HepG2 (cell line): ENCODE data around the gene NAPSA. TPM values are rescaled to one million over a fixed set of nuclear protein-coding genes. Genes with fewer than 3 reads are reported as not detected.
A peak's percentile ranks its signal among the peaks of the same experiment; 100 is the strongest.

Source experiments
- HNF4G ChIP-seq, 2 experiments: sonication (generic) in 1 of 2; formaldehyde crosslinking in 1 of 2; IDR thresholded peaks; 2 replicates each; pipeline versions ENCODE4 v1.4.0 to v1.6.1; 2011 to 2020; ENCODE audit warnings: borderline replicate concordance in 2 of 2, low read depth in 2 of 2, mild to moderate bottlenecking in 2 of 2, low read length in 1 of 2, missing genetic modification reagents in 1 of 2, moderate library complexity in 1 of 2
- LBX2 ChIP-seq: sonication (generic); formaldehyde crosslinking; IDR thresholded peaks from 2 replicates; pipeline ENCODE4 v1.5.0; 2020; ENCODE audit warnings: missing genetic modification reagents, mild to moderate bottlenecking, borderline replicate concordance
- PHF8 ChIP-seq: sonication (generic); formaldehyde crosslinking; IDR thresholded peaks from 2 replicates; pipeline ENCODE4 v1.5.0; 2020; ENCODE audit warnings: missing genetic modification reagents
- RFX3 ChIP-seq: IDR thresholded peaks from 2 replicates; pipeline ENCODE4 v1.6.1; 2016; ENCODE audit warnings: missing biosample characterization, missing genetic modification reagents
- ZNF281 ChIP-seq: sonication (generic); formaldehyde crosslinking; IDR thresholded peaks from 2 replicates; pipeline ENCODE4 v1.4.0; 2020; ENCODE audit warnings: missing genetic modification reagents, borderline replicate concordance
- ZNF33A ChIP-seq: sonication (generic); formaldehyde crosslinking; IDR thresholded peaks from 2 replicates; pipeline ENCODE4 v1.5.1; 2020; ENCODE audit warnings: missing genetic modification reagents, mild to moderate bottlenecking, moderate library complexity, borderline replicate concordance
- ZNF652 ChIP-seq: IDR thresholded peaks from 2 replicates; pipeline ENCODE4 v1.6.1; 2016; ENCODE audit warnings: low read depth, borderline replicate concordance
- ZNF704 ChIP-seq: sonication (generic); formaldehyde crosslinking; IDR thresholded peaks from 2 replicates; pipeline ENCODE4 v1.8.1; 2023; ENCODE audit warnings: mild to moderate bottlenecking, inconsistent platforms, moderate library complexity, missing genetic modification reagents, borderline replicate concordance
- ZNF709 ChIP-seq: sonication (generic); formaldehyde crosslinking; IDR thresholded peaks from 2 replicates; pipeline ENCODE4 v1.5.0; 2020; ENCODE audit warnings: mild to moderate bottlenecking, missing genetic modification reagents
- ZNF747 ChIP-seq: sonication (generic); formaldehyde crosslinking; IDR thresholded peaks from 2 replicates; pipeline ENCODE4 v1.8.1; 2023; ENCODE audit warnings: missing genetic modification reagents, mild to moderate bottlenecking, borderline replicate concordance
- polyA plus RNA-seq, 8 experiments: library from polyadenylated mRNA; depleted of rRNA in 3 of 8; stranded (reverse) in 7 of 8; unstranded in 1 of 8; fragments of >200 nt; fragmentation: Illumina TruSeq in 4 of 8; extraction: Trizol in 4 of 8; gene quantifications; 2 replicates each; pipeline versions ENCODE4 v1.2.1 to v1.2.3, GENCODE V29; 2011 to 2016; ENCODE audit warnings: low read depth in 4 of 8, missing spikeins in 1 of 8, mixed read lengths in 1 of 8; ENCODE audit not compliant: insufficient read depth in 1 of 8
- total RNA-seq, 5 experiments: library from RNA; depleted of rRNA; stranded (reverse); fragments of >200 nt; fragmentation: Illumina TruSeq; extraction: Trizol; gene quantifications; 2 replicates each; pipeline ENCODE4 v1.2.3, GENCODE V29; 2016; ENCODE audit warnings: low read depth in 1 of 5

NAPSA gene
- total and polyA plus RNA-seq, 2 of the 13 experiments (the other 11 are each of a cell fraction or from before 2014, with no cell fraction given), result not detected

- TF ChIP-seq LBX2 (CRISPR knock-in tag), result peak; percentile 92; the same call in 1 of the 2 replicates
- no peak for TF ChIP-seq ZNF33A (CRISPR knock-in tag)
- TF ChIP-seq HNF4G (IDR thresholded peaks at IDR 0.05; ENCODE audit: borderline replicate concordance, low read depth, low read length), result no peak
- no peak for TF ChIP-seq HNF4G (CRISPR knock-in tag; IDR thresholded peaks at IDR 0.05; ENCODE audit: borderline replicate concordance, low read depth)
- no peak for TF ChIP-seq RFX3
- no peak for TF ChIP-seq ZNF747 (CRISPR knock-in tag)
- 0 out of 2 replicates have a peak, but pooled peaks have one; percentile 18 for TF ChIP-seq ZNF281 (CRISPR knock-in tag)
- TF ChIP-seq ZNF709 (CRISPR knock-in tag), result peak; percentile 86; the same call in 1 of the 2 replicates
- TF ChIP-seq ZNF704 (CRISPR knock-in tag), result no peak
- no peak for TF ChIP-seq ZNF652
- peak; percentile 86 for TF ChIP-seq PHF8
These were observed 31.5 kb downstream of the NAPSA start (continued) for GRCh38 chr19:50333737-50334617.
